ENCODE results near the gene LAMA1. TPM values are rescaled to one million over a fixed set of nuclear protein-coding genes. Genes with fewer than 3 reads are reported as not detected.

Gene LAMA1
- total RNA-seq, 4 donors from 2014 or later: 2.2 to 11.3 (median 5.5) TPM

DNA sequence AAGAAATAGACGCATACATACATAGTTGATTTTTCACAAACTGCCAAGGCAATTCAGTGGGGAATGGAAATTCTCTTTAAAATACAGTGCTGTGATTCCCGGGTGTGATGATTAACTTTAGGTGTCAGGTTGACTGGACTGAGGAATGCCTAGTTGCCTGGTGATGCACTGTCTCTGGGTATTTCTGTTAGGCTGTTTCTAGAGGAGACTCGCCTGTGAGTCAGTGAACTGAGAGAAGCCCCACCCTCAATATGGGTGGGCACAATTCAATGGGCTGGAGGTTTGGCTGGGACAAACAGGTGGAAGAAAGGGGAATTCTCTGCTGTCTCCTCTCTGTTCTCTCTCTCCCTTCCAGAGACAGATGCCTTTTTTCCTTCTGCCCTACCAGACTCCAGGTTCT, 200.5 kb downstream of the LAMA1 start:
- ATAC-seq (ENCODE audit: low FRiP score): no peak
- TF ChIP-seq CTCF (IDR thresholded peaks at IDR 0.05): no peak
- no peak for DNase-seq (ENCODE audit: low spot score)

GRCh38 chr18:6901286-6901926, 216.2 kb downstream of the LAMA1 start:
- ATAC-seq (ENCODE audit: low FRiP score): no peak

GRCh38 chr18:6891788-6892187, 225.8 kb downstream of the LAMA1 start:
- no peak for DNase-seq (ENCODE audit: low spot score)
- ATAC-seq (ENCODE audit: low FRiP score): no peak
- TF ChIP-seq CTCF (IDR thresholded peaks at IDR 0.05): no peak

More at GRCh38 chr18:6901286-6901926, 216.2 kb downstream of the LAMA1 start:
- TF ChIP-seq CTCF (IDR thresholded peaks at IDR 0.05): no peak
- no peak for DNase-seq (ENCODE audit: low spot score)

Small RNAs within 50 kb of the gene (small RNA-seq; reads per million reads assigned to genes)
- gene RNU6-916P: not detected

Other genes starting within 250 kb of the LAMA1 start
- gene LRRC30, start 113.3 kb upstream of the LAMA1 start, total RNA-seq: not detected

All from omental fat pad (tissue), 4 donors.